HL-60 (cell line): Measurements from ENCODE around the gene GPC5.

Experiments
- DNase-seq, 2 experiments: peaks; one replicate each; pipeline ENCODE4 v3.0.0-alpha.2; 2010 to 2020; ENCODE audit warnings: low read depth in 1 of 2, low spot score in 1 of 2
- H3K27ac ChIP-seq: fragments of 250-450 bp; sonication (Bioruptor Pico); replicated peaks from 2 replicates; pipeline ENCODE4 v1.5.1; 2020; ENCODE audit warnings: mild to moderate bottlenecking, moderate library complexity
- H3K27me3 ChIP-seq: fragments of 250-450 bp; sonication (Bioruptor Pico); 2 replicates; pipeline ENCODE4 v1.5.1; 2021; ENCODE audit warnings: mild to moderate bottlenecking, moderate library complexity; ENCODE audit not compliant: insufficient read depth, poor library complexity, severe bottlenecking
- H3K4me3 ChIP-seq: replicated peaks from 2 replicates; pipeline ENCODE4 v1.5.1; 2011; ENCODE audit warnings: mild to moderate bottlenecking, control low read depth, low read length; ENCODE audit not compliant: insufficient read depth
- CTCF ChIP-seq: IDR thresholded peaks from one replicate; pipeline ENCODE4 v1.5.1; 2011; ENCODE audit warnings: low read length, control low read depth, inconsistent platforms; ENCODE audit not compliant: insufficient read depth
- GABPA ChIP-seq: IDR thresholded peaks from 2 replicates; pipeline ENCODE4 v1.6.1; 2012; ENCODE audit warnings: low read depth
- POLR2AphosphoS5 ChIP-seq: IDR thresholded peaks from 2 replicates; pipeline ENCODE4 v1.6.1; 2012; ENCODE audit warnings: low read depth
- SPI1 ChIP-seq: IDR thresholded peaks from 2 replicates; pipeline ENCODE4 v1.6.1; 2012; ENCODE audit warnings: low read depth, mild to moderate bottlenecking, borderline replicate concordance
- TF ChIP-seq, protein P1 (sequence below): IDR thresholded peaks from 2 replicates; pipeline ENCODE4 v1.6.1; 2012; ENCODE audit warnings: low read depth; ENCODE audit not compliant: insufficient replicate concordance

Gene GPC5

GRCh38 chr13:91825516-91825915, 427.1 kb downstream of the GPC5 start:
- H3K27me3 ChIP-seq, result no peaks in the 10 kb centered on the region
- no peak overlapping the region for H3K27ac ChIP-seq
- DNase-seq, result no peak
- H3K4me3 ChIP-seq, result no peak overlapping the region
- TF ChIP-seq POLR2AphosphoS5 (no peak), CTCF (no peak), SPI1 (no peak), GABPA (no peak)
- TF ChIP-seq, protein P1, sequence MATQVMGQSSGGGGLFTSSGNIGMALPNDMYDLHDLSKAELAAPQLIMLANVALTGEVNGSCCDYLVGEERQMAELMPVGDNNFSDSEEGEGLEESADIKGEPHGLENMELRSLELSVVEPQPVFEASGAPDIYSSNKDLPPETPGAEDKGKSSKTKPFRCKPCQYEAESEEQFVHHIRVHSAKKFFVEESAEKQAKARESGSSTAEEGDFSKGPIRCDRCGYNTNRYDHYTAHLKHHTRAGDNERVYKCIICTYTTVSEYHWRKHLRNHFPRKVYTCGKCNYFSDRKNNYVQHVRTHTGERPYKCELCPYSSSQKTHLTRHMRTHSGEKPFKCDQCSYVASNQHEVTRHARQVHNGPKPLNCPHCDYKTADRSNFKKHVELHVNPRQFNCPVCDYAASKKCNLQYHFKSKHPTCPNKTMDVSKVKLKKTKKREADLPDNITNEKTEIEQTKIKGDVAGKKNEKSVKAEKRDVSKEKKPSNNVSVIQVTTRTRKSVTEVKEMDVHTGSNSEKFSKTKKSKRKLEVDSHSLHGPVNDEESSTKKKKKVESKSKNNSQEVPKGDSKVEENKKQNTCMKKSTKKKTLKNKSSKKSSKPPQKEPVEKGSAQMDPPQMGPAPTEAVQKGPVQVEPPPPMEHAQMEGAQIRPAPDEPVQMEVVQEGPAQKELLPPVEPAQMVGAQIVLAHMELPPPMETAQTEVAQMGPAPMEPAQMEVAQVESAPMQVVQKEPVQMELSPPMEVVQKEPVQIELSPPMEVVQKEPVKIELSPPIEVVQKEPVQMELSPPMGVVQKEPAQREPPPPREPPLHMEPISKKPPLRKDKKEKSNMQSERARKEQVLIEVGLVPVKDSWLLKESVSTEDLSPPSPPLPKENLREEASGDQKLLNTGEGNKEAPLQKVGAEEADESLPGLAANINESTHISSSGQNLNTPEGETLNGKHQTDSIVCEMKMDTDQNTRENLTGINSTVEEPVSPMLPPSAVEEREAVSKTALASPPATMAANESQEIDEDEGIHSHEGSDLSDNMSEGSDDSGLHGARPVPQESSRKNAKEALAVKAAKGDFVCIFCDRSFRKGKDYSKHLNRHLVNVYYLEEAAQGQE, result no peak

- TF ChIP-seq POLR2AphosphoS5, result no peak
- TF ChIP-seq, protein P1, result no peak
- no peak for TF ChIP-seq CTCF
- TF ChIP-seq SPI1, result no peak
- TF ChIP-seq GABPA, result no peak
Observed at GRCh38 chr13:91836553-91836952, 438.1 kb downstream of the GPC5 start.

DNA sequence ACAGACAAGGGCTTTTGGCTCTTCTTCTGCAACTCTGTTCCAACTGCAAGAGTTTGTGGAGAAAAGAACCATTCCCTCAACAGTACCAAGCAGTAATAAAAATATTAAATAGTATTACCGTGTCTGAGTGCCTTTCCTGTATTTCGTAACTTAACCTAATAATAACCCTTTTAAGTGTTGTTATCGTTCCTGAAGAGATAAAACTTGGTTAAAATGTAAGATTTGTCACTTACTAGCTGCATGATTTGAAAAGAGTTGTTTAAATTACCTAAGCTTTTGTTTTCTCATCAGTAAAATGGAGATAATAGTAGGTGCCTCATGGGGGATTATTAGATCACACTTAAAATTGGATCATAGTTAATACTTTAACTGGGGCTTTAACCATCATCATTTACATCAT, 447.2 kb downstream of the GPC5 start:
- TF ChIP-seq CTCF (no peak), SPI1 (no peak)
- TF ChIP-seq, protein P1, result no peak
- H3K4me3 ChIP-seq, result no peak overlapping the region
- H3K27ac ChIP-seq, result no peak overlapping the region
- no peaks in the 10 kb centered on the region for H3K27me3 ChIP-seq
- DNase-seq, result no peak

More at GRCh38 chr13:91836553-91836952, 438.1 kb downstream of the GPC5 start:
- H3K27me3 ChIP-seq, result no peaks in the 10 kb centered on the region
- no peak overlapping the region for H3K27ac ChIP-seq
- H3K4me3 ChIP-seq, result no peak overlapping the region
- no peak for DNase-seq
